NK-92 (cell line): ENCODE results near the gene HRH1.
"Not testable (repeated sequence)": the region's sequence is repeated elsewhere in the genome, so short reads cannot be mapped to it uniquely, and the experiment has no call there.

Source experiments
- DNase-seq: peaks from one replicate; lab custom pipeline; 2025; ENCODE audit not compliant: unreplicated experiment; lab: John Stamatoyannopoulos, UW

The HRH1 gene

GRCh38 chr3:11140030-11140712 is 14.1 kb upstream of the HRH1 start:
- DNase-seq: no peak

- DNase-seq: no peak
Measured at GRCh38 chr3:11140713-11141104, 13.6 kb upstream of the HRH1 start.

GRCh38 chr3:11143476-11143875 is 10.8 kb upstream of the HRH1 start:
- DNase-seq: no peak

GRCh38 chr3:11144996-11145395 is 9.3 kb upstream of the HRH1 start:
- no peak for DNase-seq

GRCh38 chr3:11145888-11146287 is 8.4 kb upstream of the HRH1 start:
- no peak for DNase-seq

GRCh38 chr3:11146773-11147660 is 7.3 kb upstream of the HRH1 start:
- no peak for DNase-seq

GRCh38 chr3:11150256-11150655 is 4.0 kb upstream of the HRH1 start:
- no peak for DNase-seq

- DNase-seq: no peak
Measured at GRCh38 chr3:11152301-11152700, 2.0 kb upstream of the HRH1 start.

GRCh38 chr3:11154953-11155325 is 646 bp downstream of the HRH1 start:
- no peak for DNase-seq

GRCh38 chr3:11155341-11156025 is 1.2 kb downstream of the HRH1 start:
- DNase-seq: no peak

- no peak for DNase-seq
Measured at GRCh38 chr3:11156026-11156410, 1.7 kb downstream of the HRH1 start.

- no peak for DNase-seq
Measured at GRCh38 chr3:11157421-11157820, 3.1 kb downstream of the HRH1 start.

GRCh38 chr3:11159421-11159904 is 5.2 kb downstream of the HRH1 start:
- DNase-seq: no peak

GRCh38 chr3:11161666-11162065 is 7.4 kb downstream of the HRH1 start:
- DNase-seq: no peak

GRCh38 chr3:11162401-11163345 is 8.4 kb downstream of the HRH1 start:
- no peak for DNase-seq

- no peak for DNase-seq
Measured at GRCh38 chr3:11164607-11165006, 10.3 kb downstream of the HRH1 start.

GRCh38 chr3:11165476-11165875 is 11.2 kb downstream of the HRH1 start:
- DNase-seq: no peak

GRCh38 chr3:11166807-11167400 is 12.6 kb downstream of the HRH1 start:
- not testable (repeated sequence) for DNase-seq

- DNase-seq: no peak
Measured at GRCh38 chr3:11167590-11167989, 13.3 kb downstream of the HRH1 start.

- DNase-seq: no peak
Measured at GRCh38 chr3:11168406-11168805, 14.1 kb downstream of the HRH1 start.
